Stimulated activated memory B cell treated with anti-CD40 and anti-IgM and Interleukin-4, amounts not matched to agents 10 μg/mL and 1 μg/mL and 100 μg/mL, for 72 hours (primary cell): Measurements from ENCODE around the gene NUP42.
"Not testable (repeated sequence)": the region's sequence is repeated elsewhere in the genome, so short reads cannot be mapped to it uniquely, and the experiment has no call there.

Experiments
- ATAC-seq: fragments of 150-1000 bp; cut with Tn5 transposase; 2 replicates; pipeline ENCODE4 v1.10.0; 2021
- H3K27ac Mint-ChIP-seq: one replicate; pipeline ENCODE4 v1.8.0; 2022; ENCODE audit warnings: mild to moderate bottlenecking, mixed read lengths
- H3K27me3 Mint-ChIP-seq: one replicate; pipeline ENCODE4 v1.8.0; 2022; ENCODE audit warnings: mixed read lengths
- H3K36me3 Mint-ChIP-seq: one replicate; pipeline ENCODE4 v1.8.0; 2022; ENCODE audit warnings: mixed read lengths
- H3K4me1 Mint-ChIP-seq: one replicate; pipeline ENCODE4 v1.8.0; 2022; ENCODE audit warnings: mixed read lengths
- H3K4me3 Mint-ChIP-seq: one replicate; pipeline ENCODE4 v1.8.0; 2022; ENCODE audit warnings: mild to moderate bottlenecking, moderate library complexity, mixed read lengths
- H3K9me3 Mint-ChIP-seq: one replicate; pipeline ENCODE4 v1.8.0; 2022; ENCODE audit warnings: mixed read lengths

The NUP42 gene

DNA sequence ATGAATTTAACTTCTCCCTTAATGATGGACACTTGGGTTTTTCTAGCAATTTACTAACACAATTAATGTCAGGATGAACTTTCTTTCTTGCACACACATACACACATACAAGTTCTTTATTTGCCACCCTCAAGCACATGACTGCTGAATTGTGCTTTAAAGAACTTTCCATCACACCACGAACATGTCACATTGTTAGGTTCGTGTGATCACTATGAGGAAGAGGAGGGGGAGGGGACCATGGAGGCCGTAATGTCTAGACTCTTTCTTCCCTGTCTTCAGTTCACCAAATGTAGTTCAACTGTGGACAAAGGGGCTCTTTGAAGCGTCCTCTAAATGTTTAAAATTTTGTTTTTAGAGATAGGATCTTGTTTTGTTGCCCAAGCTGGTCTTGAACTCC, 31.0 kb downstream of the NUP42 start:
- Mint-ChIP-seq H3K36me3 (no peaks in the 10 kb centered on the region), H3K9me3 (no peaks in the 10 kb centered on the region), H3K27me3 (peaks cover 14% of the 10 kb centered on the region), H3K27ac (no peak overlapping the region), H3K4me1 (peaks cover 6% of the 10 kb centered on the region), H3K4me3 (no peak overlapping the region)
- ATAC-seq = no peak

DNA sequence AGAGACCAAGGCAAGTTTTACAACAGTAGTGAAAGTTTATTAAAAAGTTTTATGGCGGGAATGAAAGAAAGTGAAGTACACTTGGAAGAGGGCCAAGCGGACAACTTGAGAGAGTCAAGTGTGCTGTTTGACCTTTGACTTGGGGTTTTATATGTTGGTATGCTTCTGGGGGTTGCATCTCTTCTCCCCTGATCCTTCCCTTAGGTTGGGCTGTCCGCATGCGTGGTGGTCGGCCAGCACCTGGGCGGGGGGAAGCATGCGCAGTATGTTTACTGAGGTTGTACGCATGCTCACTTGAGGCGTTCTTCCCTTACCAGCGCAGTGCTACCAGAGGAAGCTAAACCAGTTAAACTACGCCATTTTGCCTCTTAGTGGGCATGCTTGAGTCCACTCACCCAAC, 31.9 kb downstream of the NUP42 start:
- H3K4me1 Mint-ChIP-seq = no peaks in the 10 kb centered on the region

DNA sequence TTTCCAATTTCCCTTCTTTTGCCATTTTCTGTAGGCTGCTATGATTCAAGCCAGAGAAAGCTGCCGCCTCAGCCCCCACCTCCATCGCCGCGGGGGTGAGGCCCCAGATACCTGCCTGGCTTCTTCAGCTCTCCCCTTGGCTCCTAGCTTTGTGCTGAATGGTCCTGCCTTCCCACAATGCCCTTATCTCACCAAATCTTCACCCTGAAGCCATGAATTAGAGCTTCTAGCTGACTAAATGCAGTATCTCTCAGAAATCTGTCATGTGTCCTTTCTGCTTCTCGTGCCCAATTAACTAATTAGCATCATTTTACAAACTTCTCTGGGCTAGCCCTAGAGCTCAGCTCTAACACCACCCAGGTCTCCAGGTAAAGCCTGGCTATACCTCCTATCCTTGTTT, 32.6 kb downstream of the NUP42 start:
- Mint-ChIP-seq H3K9me3 (no peaks in the 10 kb centered on the region), H3K36me3 (no peaks in the 10 kb centered on the region), H3K4me1 (no peaks in the 10 kb centered on the region), H3K27ac (no peak overlapping the region), H3K4me3 (no peak overlapping the region), H3K27me3 (peaks cover 25% of the 10 kb centered on the region)
- ATAC-seq = no peak

More for the DNA sequence above, 31.9 kb downstream of the NUP42 start:
- ATAC-seq = no peak
- no peak overlapping the region for H3K4me3 Mint-ChIP-seq
- H3K9me3 Mint-ChIP-seq = no peaks in the 10 kb centered on the region
- peaks cover 19% of the 10 kb centered on the region for H3K27me3 Mint-ChIP-seq
- H3K36me3 Mint-ChIP-seq = no peaks in the 10 kb centered on the region
- H3K27ac Mint-ChIP-seq = no peak overlapping the region

DNA sequence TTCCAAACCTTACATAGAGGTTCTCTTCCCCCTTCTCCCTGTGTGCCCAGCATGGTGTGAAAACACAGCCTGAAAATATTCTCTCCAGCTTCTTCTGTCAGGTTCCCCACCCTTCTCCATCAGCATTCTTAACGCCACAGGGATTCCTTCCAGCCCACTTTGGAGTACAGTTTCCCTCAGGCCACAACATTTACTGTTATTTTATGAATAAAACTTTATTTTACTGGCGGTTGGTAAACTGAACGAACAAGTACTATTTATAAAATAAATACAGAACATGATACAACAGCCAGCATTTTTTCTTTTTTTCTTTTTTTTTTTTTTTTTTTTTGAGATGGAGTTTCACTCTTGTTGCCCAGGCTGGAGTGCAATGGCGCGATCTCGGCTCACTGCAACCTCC, 33.1 kb downstream of the NUP42 start:
- ATAC-seq = no peak
- H3K9me3 Mint-ChIP-seq = no peaks in the 10 kb centered on the region
- H3K27me3 Mint-ChIP-seq = peaks cover 25% of the 10 kb centered on the region
- H3K4me3 Mint-ChIP-seq = no peak overlapping the region
- H3K4me1 Mint-ChIP-seq = no peaks in the 10 kb centered on the region
- no peak overlapping the region for H3K27ac Mint-ChIP-seq
- no peaks in the 10 kb centered on the region for H3K36me3 Mint-ChIP-seq

DNA sequence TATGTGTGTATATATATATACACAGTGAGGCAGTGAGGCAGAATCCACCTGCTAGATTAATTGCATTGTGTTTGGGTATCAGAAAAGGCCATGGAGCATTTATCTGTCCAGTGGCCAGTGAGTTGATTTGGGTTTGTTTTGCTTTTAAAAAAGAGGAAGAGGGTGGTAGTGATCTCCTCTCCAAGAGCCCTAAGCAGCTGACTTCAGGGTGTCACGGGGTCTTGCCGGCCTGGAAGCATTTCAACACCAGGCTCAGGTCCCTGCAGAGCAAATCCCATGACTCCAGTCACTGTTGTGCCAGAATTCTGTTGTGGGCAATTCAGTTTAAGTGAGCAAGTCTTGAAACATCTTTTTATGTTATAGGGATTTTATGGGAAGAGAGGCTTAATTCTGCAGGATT, 34.2 kb downstream of the NUP42 start:
- no peaks in the 10 kb centered on the region for H3K4me1 Mint-ChIP-seq
- no peaks in the 10 kb centered on the region for H3K9me3 Mint-ChIP-seq
- no peak overlapping the region for H3K4me3 Mint-ChIP-seq
- H3K36me3 Mint-ChIP-seq = no peaks in the 10 kb centered on the region
- no peak overlapping the region for H3K27ac Mint-ChIP-seq
- peaks cover 25% of the 10 kb centered on the region for H3K27me3 Mint-ChIP-seq
- no peak for ATAC-seq

DNA sequence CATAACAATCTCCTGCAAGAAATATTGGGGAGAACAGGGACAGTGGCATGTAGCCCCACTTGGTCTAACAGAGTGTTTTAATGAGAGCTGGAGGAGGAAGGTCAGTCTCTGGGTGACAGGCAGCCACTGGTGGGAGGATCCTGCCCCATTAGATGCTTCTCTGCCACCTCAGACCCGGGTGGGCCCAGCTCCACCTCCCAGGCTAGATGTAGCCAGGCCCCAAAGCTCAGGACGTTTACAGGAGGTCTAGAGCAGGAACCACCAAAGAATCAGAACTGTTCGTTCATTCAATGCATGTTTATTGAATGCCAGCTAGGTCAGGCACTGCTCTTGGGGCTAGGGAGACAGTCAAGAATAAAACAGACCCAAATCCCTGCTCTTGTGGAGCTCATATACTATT, 36.3 kb downstream of the NUP42 start:
- Mint-ChIP-seq H3K27ac (no peak overlapping the region), H3K36me3 (no peaks in the 10 kb centered on the region), H3K9me3 (no peaks in the 10 kb centered on the region), H3K4me1 (no peaks in the 10 kb centered on the region), H3K4me3 (no peak overlapping the region), H3K27me3 (peaks cover 28% of the 10 kb centered on the region)
- ATAC-seq = no peak

DNA sequence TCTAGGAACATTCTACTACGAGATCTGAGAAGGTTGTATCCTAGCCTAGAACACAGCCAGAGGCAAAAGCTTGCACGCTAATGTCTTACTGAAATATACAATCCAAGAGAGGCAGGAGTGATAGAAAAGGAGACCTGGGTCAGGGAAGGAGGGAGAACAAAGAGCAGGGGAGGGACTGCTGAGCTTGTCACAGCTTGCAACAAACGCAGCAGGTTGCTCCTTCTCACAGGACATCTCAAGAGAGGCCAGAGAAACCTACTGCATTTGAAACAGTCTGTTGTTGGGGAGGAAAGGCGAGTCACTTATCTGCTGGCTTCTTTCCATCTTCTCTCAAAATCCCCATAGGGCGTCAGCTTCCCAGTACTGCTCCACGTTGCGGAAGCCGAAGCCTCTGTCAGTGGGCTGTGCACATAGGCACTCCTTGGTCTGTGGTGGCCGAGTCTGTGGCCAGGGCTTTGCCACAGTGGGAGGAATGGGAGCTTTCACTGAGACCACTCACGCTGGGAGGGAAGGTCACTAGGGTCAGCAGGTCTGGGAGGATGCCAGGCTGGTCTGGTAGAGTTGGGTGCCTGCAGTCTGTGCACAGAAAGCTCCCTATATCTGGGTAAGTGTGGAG, 39.0 kb downstream of the NUP42 start:
- H3K27ac Mint-ChIP-seq = no peak overlapping the region
- no peaks in the 10 kb centered on the region for H3K36me3 Mint-ChIP-seq

DNA sequence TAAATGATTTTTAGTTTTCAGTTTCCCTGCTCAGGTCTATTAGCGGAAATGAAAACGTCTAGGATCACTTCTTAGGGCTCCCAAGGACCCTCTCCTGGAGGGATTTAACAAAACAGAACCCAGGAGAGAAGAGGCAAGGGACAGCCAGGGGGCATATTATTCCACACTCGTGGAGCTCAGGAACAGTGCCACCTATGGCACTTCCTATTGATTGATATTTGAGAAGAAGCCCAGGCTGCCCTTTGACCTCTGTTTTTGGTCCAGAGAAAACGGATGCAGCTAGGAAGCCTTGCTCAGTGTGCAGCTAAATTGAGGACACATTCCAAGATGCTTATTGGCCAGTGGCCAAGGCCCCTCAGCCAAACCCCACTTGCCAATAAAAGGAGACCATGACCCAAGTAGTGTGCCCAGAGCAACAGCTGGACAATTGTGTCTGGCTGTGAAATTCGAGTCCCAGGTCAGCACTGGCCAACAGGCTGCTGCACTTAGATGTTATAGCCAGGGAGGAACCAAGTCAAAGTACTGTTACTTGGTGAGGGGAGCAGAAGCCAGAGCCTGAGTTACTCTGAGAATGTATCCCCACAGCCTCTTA, 40.7 kb downstream of the NUP42 start:
- Mint-ChIP-seq H3K27me3 (peaks cover 29% of the 10 kb centered on the region), H3K36me3 (no peaks in the 10 kb centered on the region), H3K4me1 (peaks cover 11% of the 10 kb centered on the region)

More for the DNA sequence above, 39.0 kb downstream of the NUP42 start:
- peaks cover 11% of the 10 kb centered on the region for H3K4me1 Mint-ChIP-seq
- H3K4me3 Mint-ChIP-seq = no peak overlapping the region
- peak; percentile 44 for ATAC-seq
- H3K9me3 Mint-ChIP-seq = no peaks in the 10 kb centered on the region
- H3K27me3 Mint-ChIP-seq = peaks cover 29% of the 10 kb centered on the region

DNA sequence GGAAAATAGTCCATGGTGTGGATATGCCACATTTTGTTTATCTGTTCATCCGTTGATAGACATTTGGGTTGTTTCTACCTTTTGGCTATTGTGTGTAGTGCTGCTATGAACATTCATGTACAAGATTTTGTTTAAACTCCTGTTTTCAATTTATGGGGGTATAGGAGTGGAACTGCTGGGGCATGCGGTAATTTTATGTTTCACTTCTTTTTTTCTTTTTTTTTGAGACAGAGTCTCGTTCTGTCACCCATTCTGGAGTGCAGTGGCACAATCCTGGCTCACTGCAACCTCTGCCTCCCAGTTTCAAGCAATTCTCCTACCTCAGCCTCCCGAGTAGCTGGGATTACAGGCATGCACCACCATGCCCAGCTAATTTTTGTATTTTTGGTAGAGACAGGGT, 42.5 kb downstream of the NUP42 start:
- H3K9me3 Mint-ChIP-seq, H3K4me3 Mint-ChIP-seq, H3K27ac Mint-ChIP-seq, ATAC-seq, H3K36me3 Mint-ChIP-seq: not testable (repeated sequence)
- peaks cover 11% of the 10 kb centered on the region for H3K4me1 Mint-ChIP-seq
- peaks cover 17% of the 10 kb centered on the region for H3K27me3 Mint-ChIP-seq

More for the DNA sequence above, 40.7 kb downstream of the NUP42 start:
- H3K9me3 Mint-ChIP-seq = no peaks in the 10 kb centered on the region
- no peak for ATAC-seq
- H3K27ac Mint-ChIP-seq = no peak overlapping the region
- no peak overlapping the region for H3K4me3 Mint-ChIP-seq

DNA sequence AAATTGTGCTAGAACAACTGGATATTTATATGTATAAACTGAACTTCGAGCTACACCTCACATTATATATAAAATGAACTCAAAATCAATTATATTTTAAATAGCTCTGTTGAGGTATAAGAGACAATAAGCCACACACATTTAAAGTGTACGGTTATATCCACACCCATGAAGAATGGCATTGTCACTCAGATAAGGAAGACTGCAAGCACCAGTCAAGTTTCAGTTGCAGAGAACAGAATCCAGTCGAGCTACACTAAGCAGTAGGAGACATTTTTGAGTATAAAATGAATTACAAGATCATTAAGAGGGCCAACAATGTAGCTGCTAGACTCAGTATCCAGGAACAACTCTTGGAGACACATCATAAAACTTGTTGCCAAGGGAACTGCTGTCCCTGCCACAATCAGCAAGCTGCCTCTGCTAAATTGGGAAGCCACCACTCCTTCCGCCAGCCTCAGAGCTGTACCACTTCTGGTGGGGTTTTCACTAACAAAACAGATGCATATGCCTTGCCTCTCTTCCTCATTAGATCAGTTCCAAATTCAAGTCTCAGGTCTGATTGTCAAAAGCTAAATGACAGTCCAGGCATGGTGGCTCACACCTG, 45.1 kb downstream of the NUP42 start:
- peaks cover 11% of the 10 kb centered on the region for H3K4me1 Mint-ChIP-seq
- peaks cover 5% of the 10 kb centered on the region for H3K9me3 Mint-ChIP-seq
- H3K27me3 Mint-ChIP-seq = peaks cover 17% of the 10 kb centered on the region
- no peak overlapping the region for H3K27ac Mint-ChIP-seq
- ATAC-seq = no peak
- no peak overlapping the region for H3K4me3 Mint-ChIP-seq
- no peaks in the 10 kb centered on the region for H3K36me3 Mint-ChIP-seq

DNA sequence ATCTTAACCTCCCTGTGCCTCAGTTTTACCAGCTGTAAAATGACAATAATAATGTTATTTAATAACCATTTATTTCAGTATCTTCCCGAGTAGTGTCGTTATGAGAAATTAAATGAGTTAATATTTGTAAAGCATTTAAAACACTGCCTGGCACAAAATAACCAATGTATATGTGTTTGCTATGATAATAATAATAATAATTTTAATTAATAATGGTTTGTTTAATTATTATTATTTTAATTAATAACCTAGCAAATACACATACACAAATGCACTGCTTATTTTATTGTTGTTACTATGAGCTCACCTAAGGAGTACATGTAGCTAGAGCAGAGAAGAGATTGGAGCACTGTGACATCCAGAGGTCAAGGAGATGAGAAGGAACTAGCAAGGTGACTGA, 46.6 kb downstream of the NUP42 start:
- no peaks in the 10 kb centered on the region for H3K36me3 Mint-ChIP-seq
- H3K4me1 Mint-ChIP-seq = peaks cover 11% of the 10 kb centered on the region
- ATAC-seq = no peak
- peaks cover 5% of the 10 kb centered on the region for H3K9me3 Mint-ChIP-seq
- H3K27me3 Mint-ChIP-seq = peaks cover 12% of the 10 kb centered on the region
- H3K4me3 Mint-ChIP-seq = no peak overlapping the region
- no peak overlapping the region for H3K27ac Mint-ChIP-seq

DNA sequence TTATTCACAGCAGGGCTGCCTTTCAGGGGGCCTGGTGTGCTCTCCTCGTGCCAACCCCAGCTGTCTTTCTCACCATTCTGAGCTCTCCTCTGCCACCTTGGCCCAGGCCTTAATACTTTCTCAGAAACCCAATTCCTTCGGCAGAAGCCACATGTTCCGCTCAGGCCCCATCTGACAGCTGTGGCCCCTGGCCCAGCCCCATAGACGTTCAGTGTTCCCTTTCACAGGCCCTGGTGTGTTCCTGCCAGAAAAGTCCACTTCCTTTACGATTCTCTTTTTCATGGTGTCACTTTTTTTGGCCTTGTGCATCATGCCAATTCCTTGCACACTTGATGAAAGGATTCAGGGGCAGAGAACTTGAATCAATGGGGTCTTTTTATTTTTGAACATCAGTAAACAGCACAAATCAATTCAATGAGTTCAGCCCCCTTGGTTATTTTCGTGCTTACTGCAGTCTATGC, 48.8 kb downstream of the NUP42 start:
- no peak overlapping the region for H3K27ac Mint-ChIP-seq
- no peaks in the 10 kb centered on the region for H3K36me3 Mint-ChIP-seq
- peaks cover 5% of the 10 kb centered on the region for H3K9me3 Mint-ChIP-seq
- ATAC-seq = no peak
- H3K4me1 Mint-ChIP-seq = peaks cover 6% of the 10 kb centered on the region
- H3K4me3 Mint-ChIP-seq = no peak overlapping the region
- H3K27me3 Mint-ChIP-seq = no peaks in the 10 kb centered on the region

DNA sequence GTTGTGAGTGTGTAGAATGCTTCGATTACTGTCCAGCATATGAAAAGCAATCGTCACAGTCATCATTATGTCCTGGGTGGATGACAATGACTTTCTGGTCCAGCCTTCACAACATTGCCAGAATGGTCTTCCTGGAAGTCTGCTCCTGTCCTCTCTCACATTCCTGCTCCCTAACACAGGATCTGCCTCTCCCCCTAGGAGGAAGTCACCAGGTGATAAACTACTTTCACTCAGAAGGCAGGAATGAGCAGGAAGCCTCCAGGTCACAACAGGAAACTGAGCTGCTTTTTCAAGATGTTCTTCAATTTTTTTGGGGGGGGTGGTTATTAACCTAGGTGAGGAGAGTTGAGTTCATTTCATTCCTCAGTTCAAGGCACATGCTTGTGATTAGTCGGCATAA, 51.1 kb downstream of the NUP42 start:
- H3K9me3 Mint-ChIP-seq = peaks cover 5% of the 10 kb centered on the region
- no peaks in the 10 kb centered on the region for H3K27me3 Mint-ChIP-seq
- H3K27ac Mint-ChIP-seq = no peak overlapping the region
- no peak overlapping the region for H3K4me3 Mint-ChIP-seq
- H3K4me1 Mint-ChIP-seq = peaks cover 6% of the 10 kb centered on the region
- H3K36me3 Mint-ChIP-seq = no peaks in the 10 kb centered on the region
- ATAC-seq = no peak

DNA sequence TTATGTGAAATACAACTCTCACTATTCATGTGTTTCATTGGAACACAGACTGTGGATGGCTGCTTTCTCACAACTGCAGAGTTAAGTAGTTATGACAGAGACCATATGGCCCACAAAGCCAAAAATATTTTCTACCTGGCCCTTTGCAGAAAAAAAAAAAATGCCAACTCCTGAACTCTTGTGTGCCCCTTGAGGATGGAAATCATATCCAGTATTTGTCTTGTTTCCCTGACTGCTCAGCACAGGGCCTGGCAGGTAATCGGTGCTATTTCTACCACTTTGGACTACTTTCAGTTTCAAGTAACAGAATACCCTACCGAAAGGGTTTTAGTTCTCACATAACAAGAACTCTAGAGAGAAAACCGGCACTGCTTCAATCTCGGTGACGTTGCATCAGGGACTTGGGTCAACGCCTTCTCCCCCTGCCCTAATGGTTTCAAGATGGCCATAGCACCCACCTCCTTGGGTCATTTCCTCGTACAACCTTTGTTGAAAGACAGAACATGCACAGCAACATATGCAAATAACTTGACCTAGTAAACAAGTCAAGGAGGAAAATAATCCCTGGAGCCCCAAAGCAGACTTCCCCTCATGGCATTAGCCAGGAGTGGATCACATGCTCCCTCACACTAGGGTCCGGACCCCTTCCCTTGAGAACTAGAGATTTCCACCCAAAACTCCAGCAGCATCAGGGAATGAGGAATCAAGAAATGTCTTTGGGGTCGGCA, 52.9 kb downstream of the NUP42 start:
- Mint-ChIP-seq H3K4me3 (peak overlapping the region; percentile 44), H3K9me3 (no peaks in the 10 kb centered on the region), H3K4me1 (peaks cover 6% of the 10 kb centered on the region), H3K27ac (peak overlapping the region; percentile 63), H3K36me3 (no peaks in the 10 kb centered on the region), H3K27me3 (no peaks in the 10 kb centered on the region)
- ATAC-seq = peak; percentile 47

DNA sequence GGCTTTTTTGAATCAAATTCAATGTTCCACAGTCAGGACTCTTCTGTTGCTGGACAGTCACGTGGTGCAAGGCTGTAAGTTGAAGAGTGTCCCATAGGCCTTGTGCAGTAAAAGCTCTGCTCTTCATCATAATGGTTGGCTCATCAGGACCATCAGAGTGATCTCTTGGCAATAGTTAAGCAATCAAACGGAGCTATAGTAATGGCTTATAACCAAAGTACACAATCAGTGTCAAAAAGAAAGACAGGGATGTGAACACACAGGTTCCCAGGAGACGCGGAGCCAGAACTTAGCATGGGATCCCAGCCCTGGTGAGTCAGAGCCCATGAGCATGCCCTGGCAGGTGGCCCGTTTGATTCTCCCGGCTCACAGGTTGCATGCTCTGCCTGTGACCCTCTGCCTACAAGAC, 54.0 kb downstream of the NUP42 start:
- ATAC-seq = no peak
- H3K9me3 Mint-ChIP-seq = no peaks in the 10 kb centered on the region
- no peak overlapping the region for H3K4me3 Mint-ChIP-seq
- no peaks in the 10 kb centered on the region for H3K27me3 Mint-ChIP-seq
- no peaks in the 10 kb centered on the region for H3K36me3 Mint-ChIP-seq
- H3K4me1 Mint-ChIP-seq = peaks cover 6% of the 10 kb centered on the region
- H3K27ac Mint-ChIP-seq = no peak overlapping the region
